Measurements from ENCODE around the gene L3HYPDH.

L3HYPDH gene

DNA sequence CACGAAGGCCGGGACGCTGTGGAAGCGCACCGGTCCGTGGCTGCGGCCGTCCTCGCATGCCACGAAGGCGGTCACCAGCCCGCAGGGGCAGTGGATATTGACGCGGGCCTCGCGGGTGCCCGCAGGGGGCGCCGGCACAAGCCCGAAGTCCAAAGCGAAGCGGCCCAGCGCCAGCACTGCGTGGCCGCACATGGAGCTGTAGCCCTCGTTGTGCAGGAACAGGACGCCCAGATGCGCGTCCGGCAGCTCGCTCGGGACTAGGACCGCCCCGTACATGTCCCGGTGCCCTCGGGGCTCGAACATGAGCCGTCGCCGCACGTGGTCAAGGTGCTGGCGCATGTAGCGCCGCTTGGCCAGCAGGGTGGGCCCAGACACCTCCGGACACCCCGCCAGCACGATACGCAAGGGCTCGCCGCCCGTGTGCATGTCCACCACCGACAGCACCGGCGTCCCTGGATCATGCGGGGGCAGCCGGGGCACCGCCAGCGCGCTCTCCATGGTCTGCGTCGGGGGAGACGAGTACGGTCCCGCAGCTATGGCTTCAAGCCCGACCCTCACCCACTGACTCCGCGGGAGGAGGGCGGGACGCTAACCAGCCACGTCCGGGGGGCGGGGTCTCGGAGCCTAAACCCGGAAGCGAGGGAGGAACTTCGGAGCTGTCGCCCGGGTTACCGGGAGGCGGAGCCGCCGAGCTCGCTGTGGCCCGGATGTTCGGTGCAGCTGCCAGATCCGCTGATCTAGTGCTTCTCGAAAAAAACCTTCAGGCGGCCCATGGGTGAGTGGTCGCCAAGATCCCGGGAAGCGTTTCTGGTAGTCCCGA is at the start of gene L3HYPDH, which contains the start of gene JKAMP:
TSS of gene L3HYPDH (minus strand) at position 590 of the 820 bp plus-strand sequence. CDS start at position 498, 92 bp downstream.
TSS of gene JKAMP (plus strand) at position 699 of the 820 bp plus-strand sequence. CDS start at position 772, 73 bp downstream.
- DNase-seq (ENCODE audit: low read depth): peak; percentile 97
- TF ChIP-seq, protein P1, sequence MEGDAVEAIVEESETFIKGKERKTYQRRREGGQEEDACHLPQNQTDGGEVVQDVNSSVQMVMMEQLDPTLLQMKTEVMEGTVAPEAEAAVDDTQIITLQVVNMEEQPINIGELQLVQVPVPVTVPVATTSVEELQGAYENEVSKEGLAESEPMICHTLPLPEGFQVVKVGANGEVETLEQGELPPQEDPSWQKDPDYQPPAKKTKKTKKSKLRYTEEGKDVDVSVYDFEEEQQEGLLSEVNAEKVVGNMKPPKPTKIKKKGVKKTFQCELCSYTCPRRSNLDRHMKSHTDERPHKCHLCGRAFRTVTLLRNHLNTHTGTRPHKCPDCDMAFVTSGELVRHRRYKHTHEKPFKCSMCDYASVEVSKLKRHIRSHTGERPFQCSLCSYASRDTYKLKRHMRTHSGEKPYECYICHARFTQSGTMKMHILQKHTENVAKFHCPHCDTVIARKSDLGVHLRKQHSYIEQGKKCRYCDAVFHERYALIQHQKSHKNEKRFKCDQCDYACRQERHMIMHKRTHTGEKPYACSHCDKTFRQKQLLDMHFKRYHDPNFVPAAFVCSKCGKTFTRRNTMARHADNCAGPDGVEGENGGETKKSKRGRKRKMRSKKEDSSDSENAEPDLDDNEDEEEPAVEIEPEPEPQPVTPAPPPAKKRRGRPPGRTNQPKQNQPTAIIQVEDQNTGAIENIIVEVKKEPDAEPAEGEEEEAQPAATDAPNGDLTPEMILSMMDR (IDR thresholded peaks at IDR 0.05; ENCODE audit: insufficient read depth, low read depth, low read length, missing control alignments): peak; percentile 53
- H3K4me3 ChIP-seq (ENCODE audit: low read depth, low read length): peak within 1 kb of the TSS; percentile 71

DNA sequence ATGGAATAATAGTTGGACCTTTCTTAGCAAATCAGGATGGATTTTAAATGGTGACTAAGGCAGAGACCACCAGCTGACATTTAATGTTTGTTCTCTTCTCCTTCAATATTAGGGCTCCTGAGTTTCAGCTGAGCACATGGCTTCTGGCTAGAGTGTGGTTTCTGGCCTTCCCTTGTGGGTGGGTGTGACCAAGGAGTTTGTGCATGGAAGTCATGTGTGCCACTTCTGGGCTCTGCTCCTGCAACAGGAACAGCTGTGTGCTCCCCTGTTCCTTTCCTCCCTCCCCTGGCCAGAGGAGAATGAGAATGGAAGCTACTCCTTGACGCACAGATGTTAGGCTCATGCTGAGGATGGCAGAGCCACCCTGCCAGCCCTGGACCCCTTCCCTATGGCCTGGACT is 48.2 kb upstream of the L3HYPDH start:
- TF ChIP-seq, protein P1 (IDR thresholded peaks at IDR 0.05; ENCODE audit: insufficient read depth, low read depth, low read length, missing control alignments): no peak
- no peak overlapping the region for H3K4me3 ChIP-seq (ENCODE audit: low read depth, low read length)
- DNase-seq (ENCODE audit: low read depth): no peak

DNA sequence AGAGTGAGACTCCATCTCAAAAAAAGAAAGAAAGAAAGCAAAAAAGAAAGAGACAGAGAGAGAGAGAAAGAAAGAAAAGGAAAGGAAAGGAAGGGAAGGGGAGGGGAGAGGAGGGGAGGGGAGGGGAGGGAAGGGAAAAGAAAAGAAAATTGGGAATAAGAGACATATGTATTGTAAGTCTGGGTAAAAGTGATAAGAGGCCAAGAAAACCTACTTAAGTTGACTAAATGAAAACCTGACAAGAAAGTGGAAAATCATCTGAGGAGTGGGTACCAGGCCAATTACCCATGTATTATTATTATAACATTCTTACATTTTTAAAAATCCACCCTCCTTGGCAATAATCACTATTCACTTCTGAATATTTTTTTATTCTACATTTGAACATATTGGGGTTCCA is 46.1 kb upstream of the L3HYPDH start:
- TF ChIP-seq, protein P1 (IDR thresholded peaks at IDR 0.05; ENCODE audit: insufficient read depth, low read depth, low read length, missing control alignments): no peak

DNA sequence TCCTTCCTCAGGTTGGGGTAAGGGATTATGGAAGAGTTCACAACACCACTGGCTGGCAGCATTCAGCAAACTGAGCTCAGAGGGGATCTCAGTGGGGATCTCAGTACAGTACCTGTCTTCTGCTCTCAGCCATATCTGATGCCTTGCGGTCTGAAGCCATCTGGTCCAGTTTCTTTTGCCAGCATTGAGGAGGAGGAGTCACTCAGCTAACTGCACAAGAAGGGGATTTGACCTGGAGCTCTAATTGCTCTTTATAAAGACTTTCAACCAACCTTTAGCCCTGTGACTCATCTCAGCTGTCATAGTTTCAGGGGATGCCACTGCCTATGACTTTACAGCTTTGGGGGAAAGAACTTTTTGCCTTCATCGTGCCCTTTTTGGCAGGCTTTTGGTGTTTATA is 45.0 kb upstream of the L3HYPDH start:
- TF ChIP-seq, protein P1 (IDR thresholded peaks at IDR 0.05; ENCODE audit: insufficient read depth, low read depth, low read length, missing control alignments): no peak
- DNase-seq (ENCODE audit: low read depth): no peak

More for the DNA sequence above, 46.1 kb upstream of the L3HYPDH start:
- no peak overlapping the region for H3K4me3 ChIP-seq (ENCODE audit: low read depth, low read length)
- DNase-seq (ENCODE audit: low read depth): no peak

DNA sequence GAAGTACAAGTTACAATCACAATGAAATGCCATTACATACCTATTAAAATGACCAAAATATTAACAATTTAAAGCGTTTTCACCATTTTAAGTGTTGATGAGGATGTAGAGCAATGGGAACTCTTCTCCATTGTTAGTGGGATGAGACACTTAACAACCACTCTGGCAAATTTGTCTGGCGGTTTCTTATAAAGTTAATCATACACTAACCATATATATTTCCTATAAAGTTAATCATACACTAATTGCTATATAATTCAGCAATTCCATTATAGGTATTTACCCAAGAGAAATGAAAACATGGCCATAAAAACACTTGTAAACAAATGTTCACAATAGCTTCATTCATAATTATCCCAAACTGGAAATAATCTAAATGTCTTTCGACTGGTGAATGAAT is 36.0 kb upstream of the L3HYPDH start:
- DNase-seq (ENCODE audit: low read depth): no peak
- H3K4me3 ChIP-seq (ENCODE audit: low read depth, low read length): no peak overlapping the region
- TF ChIP-seq, protein P1 (IDR thresholded peaks at IDR 0.05; ENCODE audit: insufficient read depth, low read depth, low read length, missing control alignments): no peak

More for the DNA sequence above, 45.0 kb upstream of the L3HYPDH start:
- H3K4me3 ChIP-seq (ENCODE audit: low read depth, low read length): no peak overlapping the region

DNA sequence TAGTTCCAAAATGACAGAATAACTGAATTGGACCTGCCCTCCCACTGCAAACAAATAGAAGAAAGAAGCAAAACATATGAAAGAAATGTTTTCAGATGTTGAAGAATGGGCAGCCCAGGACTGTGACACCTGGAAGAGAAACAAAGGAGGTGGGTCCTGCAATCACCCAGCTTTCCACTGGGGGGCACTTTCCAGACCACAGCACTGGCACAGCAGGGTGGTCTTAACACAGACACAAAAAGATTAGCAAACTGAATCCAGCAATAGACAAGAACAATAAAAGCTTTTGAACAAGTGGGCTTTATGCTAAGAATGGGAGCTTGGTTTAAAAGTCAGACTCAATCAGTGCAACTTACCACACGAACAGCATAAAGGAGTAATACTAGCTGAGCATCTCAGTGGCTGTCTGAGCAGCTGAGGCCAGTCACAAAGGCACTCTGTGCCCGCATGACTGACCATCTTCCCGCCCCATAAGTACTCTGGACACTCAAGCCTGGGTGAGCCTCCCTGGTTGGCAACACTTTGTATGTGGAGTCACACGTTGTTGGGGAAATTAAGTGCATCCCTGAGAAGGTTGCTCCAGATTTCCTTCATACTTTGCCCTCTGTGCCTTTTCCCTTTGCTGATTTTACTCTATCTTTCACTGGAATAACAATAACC is 27.8 kb upstream of the L3HYPDH start:
- DNase-seq (ENCODE audit: low read depth): peak; percentile 24
- TF ChIP-seq, protein P1 (IDR thresholded peaks at IDR 0.05; ENCODE audit: insufficient read depth, low read depth, low read length, missing control alignments): peak; percentile 60
- H3K4me3 ChIP-seq (ENCODE audit: low read depth, low read length): no peak overlapping the region
